Lower lobe of right lung (tissue), 2 donors: ENCODE data around the gene TMEM8B. TPM values are rescaled to one million over a fixed set of nuclear protein-coding genes. Genes with fewer than 3 reads are reported as not detected.

Source experiments
- ATAC-seq, 2 donors: fragments of 200-7000 bp; cut with Tn5 transposase; one replicate each; pipeline ENCODE4 v1.9.1; 2020 to 2022; ENCODE audit warnings: mild to moderate bottlenecking in 2 of 2, moderate library complexity in 2 of 2
- DNase-seq: peaks from one replicate; pipeline ENCODE4 v3.0.0-alpha.2; 2020
- H3K27ac ChIP-seq: fragments of 200-600 bp; one replicate; pipeline ENCODE4 v1.8.0; 2022
- H3K27me3 ChIP-seq: fragments of 200-600 bp; one replicate; pipeline ENCODE4 v1.8.0; 2022; ENCODE audit warnings: low read depth
- H3K36me3 ChIP-seq: fragments of 200-600 bp; one replicate; pipeline ENCODE4 v1.8.0; 2022; ENCODE audit warnings: mild to moderate bottlenecking
- H3K4me1 ChIP-seq: fragments of 200-600 bp; one replicate; pipeline ENCODE4 v1.8.0; 2022
- H3K4me3 ChIP-seq: fragments of 200-600 bp; one replicate; pipeline ENCODE4 v1.8.0; 2022; ENCODE audit warnings: mild to moderate bottlenecking
- H3K9me3 ChIP-seq: fragments of 200-600 bp; one replicate; pipeline ENCODE4 v1.8.0; 2022
- intact Hi-C: fragments of 100-400 bp; cut with DNase I; formaldehyde crosslinking; loops from one replicate; pipeline ENCODE4 v1.11.0; 2022
- total RNA-seq: library from RNA; stranded (reverse); fragmentation: NEBNext Ultra II Directional; extraction: Animal tissue kit (Norgen Biotek cat#: 25700); gene quantifications from one replicate; pipeline ENCODE4 v1.2.1, GENCODE V29; 2021
- TF ChIP-seq, protein P1 (sequence below): fragments of 200-600 bp; IDR thresholded peaks from one replicate; pipeline ENCODE4 v1.8.0; 2022; ENCODE audit warnings: antibody characterized with exemption, mild to moderate bottlenecking
- donor health status: DM: no; HTN: yes; CAD: no; lungs with severe emphysema.

The TMEM8B gene
- total RNA-seq, 1 donor from 2014 or later: 12.6 TPM

DNA sequence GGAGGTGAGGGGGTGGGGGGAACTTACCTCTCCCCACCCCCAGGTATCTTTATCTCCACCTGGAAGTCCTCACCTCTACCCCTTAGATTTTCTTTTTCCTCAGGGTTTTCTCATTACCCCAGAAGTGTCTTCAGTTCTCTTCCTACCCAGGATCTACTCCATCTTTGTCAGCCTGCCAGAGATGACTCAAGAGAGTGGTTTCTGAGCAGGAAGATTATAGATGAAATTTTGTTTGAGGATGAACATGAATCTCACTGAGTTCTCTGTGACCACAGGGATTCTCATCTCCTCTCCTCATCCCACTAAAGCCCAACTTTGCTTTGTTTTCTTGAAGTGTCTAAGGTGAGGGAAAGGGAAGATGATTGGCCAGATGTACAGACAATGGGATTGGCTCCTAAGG lies 9.0 kb upstream of the TMEM8B start:
- Histone ChIP-seq H3K36me3 (no peaks in the 10 kb centered on the region), H3K4me1 (no peaks in the 10 kb centered on the region), H3K4me3 (no peak overlapping the region), H3K9me3 (no peaks in the 10 kb centered on the region), H3K27ac (no peak overlapping the region), H3K27me3 (no peaks in the 10 kb centered on the region)
- intact Hi-C loops: no loop called here
- no peak for DNase-seq
- TF ChIP-seq, protein P1, sequence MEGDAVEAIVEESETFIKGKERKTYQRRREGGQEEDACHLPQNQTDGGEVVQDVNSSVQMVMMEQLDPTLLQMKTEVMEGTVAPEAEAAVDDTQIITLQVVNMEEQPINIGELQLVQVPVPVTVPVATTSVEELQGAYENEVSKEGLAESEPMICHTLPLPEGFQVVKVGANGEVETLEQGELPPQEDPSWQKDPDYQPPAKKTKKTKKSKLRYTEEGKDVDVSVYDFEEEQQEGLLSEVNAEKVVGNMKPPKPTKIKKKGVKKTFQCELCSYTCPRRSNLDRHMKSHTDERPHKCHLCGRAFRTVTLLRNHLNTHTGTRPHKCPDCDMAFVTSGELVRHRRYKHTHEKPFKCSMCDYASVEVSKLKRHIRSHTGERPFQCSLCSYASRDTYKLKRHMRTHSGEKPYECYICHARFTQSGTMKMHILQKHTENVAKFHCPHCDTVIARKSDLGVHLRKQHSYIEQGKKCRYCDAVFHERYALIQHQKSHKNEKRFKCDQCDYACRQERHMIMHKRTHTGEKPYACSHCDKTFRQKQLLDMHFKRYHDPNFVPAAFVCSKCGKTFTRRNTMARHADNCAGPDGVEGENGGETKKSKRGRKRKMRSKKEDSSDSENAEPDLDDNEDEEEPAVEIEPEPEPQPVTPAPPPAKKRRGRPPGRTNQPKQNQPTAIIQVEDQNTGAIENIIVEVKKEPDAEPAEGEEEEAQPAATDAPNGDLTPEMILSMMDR: no peak
- no peak for ATAC-seq

DNA sequence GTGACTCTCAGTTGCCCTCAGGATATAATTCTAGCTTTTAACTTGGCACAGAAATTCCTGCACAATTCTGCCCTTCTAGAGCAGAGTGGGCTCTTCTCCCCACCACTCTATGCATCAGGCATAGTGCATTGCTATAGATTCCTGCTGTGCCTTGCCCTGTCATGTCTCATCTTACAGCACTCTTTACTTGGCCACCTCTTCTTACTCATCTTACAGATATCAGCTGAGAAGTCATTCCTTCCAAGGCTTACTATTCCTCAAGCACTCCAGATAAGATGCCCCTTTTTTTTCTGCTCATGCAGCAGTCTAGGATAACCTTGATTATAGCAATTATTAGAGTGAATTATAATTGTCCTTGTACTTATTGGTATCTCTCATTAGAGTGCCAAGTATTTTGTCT lies 6.1 kb upstream of the TMEM8B start:
- Histone ChIP-seq H3K36me3 (no peaks in the 10 kb centered on the region), H3K4me1 (peaks cover 3% of the 10 kb centered on the region), H3K27ac (no peak overlapping the region), H3K4me3 (no peak overlapping the region), H3K27me3 (no peaks in the 10 kb centered on the region), H3K9me3 (no peaks in the 10 kb centered on the region)
- ATAC-seq (no peak), DNase-seq (no peak)
- intact Hi-C loops: no loop called here
- TF ChIP-seq, protein P1: no peak

DNA sequence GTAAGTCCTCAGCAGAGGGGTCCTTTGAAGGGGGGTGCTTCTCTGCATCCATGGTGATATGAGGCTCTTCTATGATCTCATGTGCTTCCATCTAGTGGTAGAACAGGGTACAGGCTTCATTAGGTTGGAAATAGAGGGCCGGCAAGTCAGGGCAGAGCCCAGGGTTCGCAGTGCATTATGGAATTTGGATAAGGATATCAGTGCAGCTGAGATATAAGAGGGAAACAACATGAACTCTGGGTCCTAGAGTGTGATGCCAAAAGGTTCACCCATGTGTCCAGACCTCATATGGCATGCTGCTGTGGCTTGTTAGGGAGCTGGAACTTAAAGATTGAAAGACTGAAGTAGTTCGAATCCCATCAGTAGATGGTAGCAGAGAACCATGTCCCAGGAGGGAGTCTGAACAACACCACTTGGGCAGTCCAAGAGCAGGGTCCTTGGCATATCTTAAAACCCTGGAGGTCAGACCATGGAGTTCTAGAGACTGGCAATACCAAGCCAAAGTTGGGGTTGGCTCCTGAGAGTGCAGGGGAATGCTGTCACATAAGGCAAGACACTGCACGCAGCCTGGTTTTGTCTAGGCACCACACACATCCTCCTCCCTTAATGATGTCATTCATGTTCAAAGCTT lies 2.8 kb upstream of the TMEM8B start:
- no peak overlapping the region for H3K4me3 ChIP-seq
- no peak for DNase-seq
- intact Hi-C loops: no loop called here
- no peaks in the 10 kb centered on the region for H3K27me3 ChIP-seq
- no peak overlapping the region for H3K27ac ChIP-seq
- peaks cover 23% of the 10 kb centered on the region for H3K4me1 ChIP-seq
- H3K9me3 ChIP-seq: no peaks in the 10 kb centered on the region
- no peaks in the 10 kb centered on the region for H3K36me3 ChIP-seq
- TF ChIP-seq, protein P1: peak; percentile 85
- peak; percentile 63 to 68 for ATAC-seq

DNA sequence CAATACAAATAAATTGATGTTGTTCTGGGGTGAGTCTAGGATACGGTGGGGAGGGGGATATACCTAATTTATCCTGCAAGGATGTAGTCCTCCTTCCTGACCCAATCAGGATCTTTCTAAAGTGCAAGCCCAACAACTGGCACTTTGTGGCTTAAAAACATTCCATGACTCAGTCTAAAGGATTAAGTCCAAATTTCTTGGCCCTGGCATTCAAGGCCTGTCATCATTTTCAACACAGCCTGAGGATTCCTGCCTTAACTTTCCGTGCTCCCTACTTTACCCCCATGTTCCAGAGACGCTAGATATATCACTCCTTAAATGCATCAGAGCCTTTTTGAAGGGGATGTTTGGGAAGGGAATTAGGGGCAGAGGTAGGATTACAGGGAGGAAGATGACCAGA lies 1.5 kb upstream of the TMEM8B start:
- H3K27ac ChIP-seq: no peak overlapping the region

DNA sequence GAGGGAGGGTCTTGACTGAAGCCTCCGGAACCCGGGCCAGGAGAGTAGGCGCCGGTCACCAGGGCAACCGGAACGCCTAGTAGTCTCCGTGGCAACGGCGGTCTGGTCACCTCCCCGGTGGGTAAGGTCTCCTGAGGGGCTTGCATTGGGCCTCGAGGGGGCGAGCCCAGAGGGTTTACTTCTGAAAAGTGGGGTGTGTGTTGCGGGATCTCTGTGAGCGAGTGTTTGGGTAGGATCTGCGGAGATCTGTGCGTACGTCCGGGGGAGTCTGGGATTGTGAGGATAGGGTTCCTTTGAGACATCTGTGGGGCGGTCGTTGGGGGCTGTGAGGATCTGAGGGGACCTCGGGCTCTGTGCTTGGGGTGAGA lies 328 bp upstream of the TMEM8B start, which contains the start of gene FAM221B:
FAM221B (minus strand) TSS at position 17 of the 368 bp plus-strand sequence. CDS start 2,571 bp downstream, outside the sequence.
- H3K4me1 ChIP-seq: peaks cover 32% of the 10 kb centered on the region
- peak within 1 kb of the TSS; percentile 92 for H3K27ac ChIP-seq
- intact Hi-C loops: no loop called here
- ATAC-seq: peak in 1 of 2 donors; percentile 5
- DNase-seq: peak; percentile 67
- peak within 1 kb of the TSS; percentile 72 for H3K4me3 ChIP-seq
- H3K9me3 ChIP-seq: no peaks in the 10 kb centered on the region
- H3K27me3 ChIP-seq: no peaks in the 10 kb centered on the region
- TF ChIP-seq, protein P1: no peak
- H3K36me3 ChIP-seq: no peaks in the 10 kb centered on the region

More for the DNA sequence above, 1.5 kb upstream of the TMEM8B start:
- Histone ChIP-seq H3K4me3 (no peak overlapping the region), H3K4me1 (peaks cover 23% of the 10 kb centered on the region), H3K27me3 (no peaks in the 10 kb centered on the region), H3K9me3 (no peaks in the 10 kb centered on the region), H3K36me3 (no peaks in the 10 kb centered on the region)
- TF ChIP-seq, protein P1: no peak
- intact Hi-C loops: no loop called here
- DNase-seq (no peak), ATAC-seq (no peak)
